D341Med (cell line): ENCODE data around the gene LCP2.
"Not testable (repeated sequence)": the region's sequence is repeated elsewhere in the genome, so short reads cannot be mapped to it uniquely, and the experiment has no call there.

Experiments used
- DNase-seq: peaks from one replicate; pipeline ENCODE4 v3.0.0; 2012; ENCODE audit warnings: low spot score

The LCP2 gene

GRCh38 chr5:170273968-170274710, 23.4 kb downstream of the LCP2 start:
- no peak for DNase-seq

- DNase-seq = no peak
Measured at GRCh38 chr5:170270293-170271069, 27.1 kb downstream of the LCP2 start.

GRCh38 chr5:170269579-170269978, 28.0 kb downstream of the LCP2 start:
- DNase-seq = no peak

GRCh38 chr5:170268884-170269283, 28.7 kb downstream of the LCP2 start:
- DNase-seq = no peak

- DNase-seq = no peak
Measured at GRCh38 chr5:170268153-170268689, 29.4 kb downstream of the LCP2 start.

- peak; percentile 51 for DNase-seq
Measured at GRCh38 chr5:170267431-170268152, 30.0 kb downstream of the LCP2 start.

GRCh38 chr5:170266570-170267381, 30.8 kb downstream of the LCP2 start:
- DNase-seq = no peak

GRCh38 chr5:170265522-170265921, 32.1 kb downstream of the LCP2 start:
- DNase-seq = no peak

GRCh38 chr5:170263906-170264305, 33.7 kb downstream of the LCP2 start:
- no peak for DNase-seq

- DNase-seq = no peak
Measured at GRCh38 chr5:170262061-170263045, 35.2 kb downstream of the LCP2 start.

GRCh38 chr5:170261528-170262043, 36.0 kb downstream of the LCP2 start:
- DNase-seq = no peak

- no peak for DNase-seq
Measured at GRCh38 chr5:170257370-170257769, 40.2 kb downstream of the LCP2 start.

GRCh38 chr5:170256571-170256970, 41.0 kb downstream of the LCP2 start:
- no peak for DNase-seq

GRCh38 chr5:170254056-170254455, 43.5 kb downstream of the LCP2 start:
- DNase-seq = no peak

GRCh38 chr5:170252720-170253350, 44.7 kb downstream of the LCP2 start:
- no peak for DNase-seq

GRCh38 chr5:170252109-170252508, 45.5 kb downstream of the LCP2 start:
- no peak for DNase-seq

GRCh38 chr5:170251462-170251861, 46.1 kb downstream of the LCP2 start:
- DNase-seq = no peak

GRCh38 chr5:170250810-170251317, 46.7 kb downstream of the LCP2 start:
- DNase-seq = no peak

- no peak for DNase-seq
Measured at GRCh38 chr5:170249355-170249754, 48.2 kb downstream of the LCP2 start.

- DNase-seq = not testable (repeated sequence)
Measured at GRCh38 chr5:170248931-170249227, 48.7 kb downstream of the LCP2 start.
